Stimulated activated CD8-positive, alpha-beta memory T cell treated with anti-CD3 and anti-CD28 coated beads, Interleukin-15, amount 100 ng/mL, for 4 hours (primary cell): Measurements from ENCODE around the gene ZFP36L2.
"Not testable (repeated sequence)": the region's sequence is repeated elsewhere in the genome, so short reads cannot be mapped to it uniquely, and the experiment has no call there.

Experiments used
- DNase-seq, 2 donors: peaks; one replicate each; pipeline ENCODE4 v3.0.0-alpha.2; 2020; ENCODE audit warnings: low read depth in 2 of 2

The ZFP36L2 gene

GRCh38 chr2:43209204-43209717 is 17.1 kb downstream of the ZFP36L2 start:
- no peak for DNase-seq

- no peak for DNase-seq
These were observed 18.7 kb downstream of the ZFP36L2 start for GRCh38 chr2:43207553-43208300.

- no peak for DNase-seq
These were observed 19.8 kb downstream of the ZFP36L2 start for GRCh38 chr2:43206602-43207001.

GRCh38 chr2:43203373-43203772 is 23.0 kb downstream of the ZFP36L2 start:
- DNase-seq, result no peak

- DNase-seq, result no peak
These were observed 24.1 kb downstream of the ZFP36L2 start for GRCh38 chr2:43202289-43202688.

- DNase-seq, result no peak
These were observed 24.9 kb downstream of the ZFP36L2 start for GRCh38 chr2:43201497-43201896.

GRCh38 chr2:43201016-43201415 is 25.4 kb downstream of the ZFP36L2 start:
- DNase-seq, result no peak

GRCh38 chr2:43199492-43200488 is 26.6 kb downstream of the ZFP36L2 start:
- no peak for DNase-seq

- no peak for DNase-seq
These were observed 28.1 kb downstream of the ZFP36L2 start for GRCh38 chr2:43198263-43198662.

GRCh38 chr2:43197588-43197896 is 28.9 kb downstream of the ZFP36L2 start:
- DNase-seq, result no peak

GRCh38 chr2:43196768-43197587 is 29.4 kb downstream of the ZFP36L2 start:
- DNase-seq, result no peak

- DNase-seq, result no peak
These were observed 32.1 kb downstream of the ZFP36L2 start for GRCh38 chr2:43194121-43194869.

- DNase-seq, result no peak
These were observed 32.7 kb downstream of the ZFP36L2 start for GRCh38 chr2:43193652-43194120.

GRCh38 chr2:43192744-43193651 is 33.4 kb downstream of the ZFP36L2 start:
- DNase-seq, result no peak

- no peak for DNase-seq
These were observed 34.4 kb downstream of the ZFP36L2 start for GRCh38 chr2:43191947-43192516.

GRCh38 chr2:43190311-43191052 is 35.9 kb downstream of the ZFP36L2 start:
- DNase-seq, result no peak

- not testable (repeated sequence) for DNase-seq
These were observed 36.5 kb downstream of the ZFP36L2 start for GRCh38 chr2:43189861-43190260.

- no peak for DNase-seq
These were observed 37.6 kb downstream of the ZFP36L2 start for GRCh38 chr2:43188561-43189386.
